ENCODE measurements around the gene DPP6. TPM values are rescaled to one million over a fixed set of nuclear protein-coding genes. Genes with fewer than 3 reads are reported as not detected.

DPP6 gene
- total and polyA plus RNA-seq, 2 experiments from 2014 or later, result not detected

DNA sequence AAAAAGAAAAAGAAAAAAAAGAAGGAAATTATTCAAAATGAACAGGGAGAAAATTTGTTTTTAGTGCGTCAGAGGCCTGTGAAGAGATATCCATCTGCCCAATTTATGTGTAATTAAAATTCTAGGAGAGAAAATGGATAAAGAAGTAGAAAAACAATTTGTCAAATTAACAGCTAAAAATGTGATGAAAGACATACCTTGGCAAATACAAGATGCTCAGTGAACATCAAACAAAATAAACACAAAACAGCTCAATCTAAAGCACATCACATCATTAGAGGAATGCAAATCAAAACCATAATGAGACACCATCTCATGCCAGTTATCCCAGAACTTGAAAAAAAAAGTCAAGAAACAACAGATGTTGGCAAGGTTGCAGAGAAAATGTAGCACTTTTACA lies 477.9 kb downstream of the DPP6 start:
- H3K9me3 Mint-ChIP-seq, result no peaks in the 10 kb centered on the region
- Histone ChIP-seq H3K79me2 (replicated peaks; ENCODE audit: insufficient read depth) (no peaks in the 10 kb centered on the region), H4K20me1 (replicated peaks; ENCODE audit: insufficient read depth) (no peaks in the 10 kb centered on the region), H3K4me2 (no peak overlapping the region), H3K36me3 (ENCODE audit: insufficient read depth) (peaks cover 22% of the 10 kb centered on the region), H2AFZ (no peak overlapping the region), H3F3A (replicated peaks; ENCODE audit: low read depth) (no peaks in the 10 kb centered on the region), H3K9me2 (ENCODE audit: insufficient read depth) (no peaks in the 10 kb centered on the region), H3K4me1 (ENCODE audit: insufficient read depth) (no peaks in the 10 kb centered on the region), H3K4me3 (no peak overlapping the region), H3K27ac (ENCODE audit: low read depth) (no peak overlapping the region), H3K27me3 (ENCODE audit: insufficient read depth) (no peaks in the 10 kb centered on the region)
- peaks cover 3% of the 10 kb centered on the region; the same call in 2 of the 3 replicates for H3K4me1 Mint-ChIP-seq
- H3K27ac Mint-ChIP-seq, result no peak overlapping the region
- ATAC-seq (no peak), DNase-seq (ENCODE audit: low spot score) (no peak)
- H3K27me3 Mint-ChIP-seq (ENCODE audit: insufficient read depth, low read depth, poor library complexity), result peaks cover 8% of the 10 kb centered on the region
- no peak for TF ChIP-seq EZH2 (IDR thresholded peaks at IDR 0.05; ENCODE audit: low read depth, unreplicated experiment)
- TF ChIP-seq, protein P1, sequence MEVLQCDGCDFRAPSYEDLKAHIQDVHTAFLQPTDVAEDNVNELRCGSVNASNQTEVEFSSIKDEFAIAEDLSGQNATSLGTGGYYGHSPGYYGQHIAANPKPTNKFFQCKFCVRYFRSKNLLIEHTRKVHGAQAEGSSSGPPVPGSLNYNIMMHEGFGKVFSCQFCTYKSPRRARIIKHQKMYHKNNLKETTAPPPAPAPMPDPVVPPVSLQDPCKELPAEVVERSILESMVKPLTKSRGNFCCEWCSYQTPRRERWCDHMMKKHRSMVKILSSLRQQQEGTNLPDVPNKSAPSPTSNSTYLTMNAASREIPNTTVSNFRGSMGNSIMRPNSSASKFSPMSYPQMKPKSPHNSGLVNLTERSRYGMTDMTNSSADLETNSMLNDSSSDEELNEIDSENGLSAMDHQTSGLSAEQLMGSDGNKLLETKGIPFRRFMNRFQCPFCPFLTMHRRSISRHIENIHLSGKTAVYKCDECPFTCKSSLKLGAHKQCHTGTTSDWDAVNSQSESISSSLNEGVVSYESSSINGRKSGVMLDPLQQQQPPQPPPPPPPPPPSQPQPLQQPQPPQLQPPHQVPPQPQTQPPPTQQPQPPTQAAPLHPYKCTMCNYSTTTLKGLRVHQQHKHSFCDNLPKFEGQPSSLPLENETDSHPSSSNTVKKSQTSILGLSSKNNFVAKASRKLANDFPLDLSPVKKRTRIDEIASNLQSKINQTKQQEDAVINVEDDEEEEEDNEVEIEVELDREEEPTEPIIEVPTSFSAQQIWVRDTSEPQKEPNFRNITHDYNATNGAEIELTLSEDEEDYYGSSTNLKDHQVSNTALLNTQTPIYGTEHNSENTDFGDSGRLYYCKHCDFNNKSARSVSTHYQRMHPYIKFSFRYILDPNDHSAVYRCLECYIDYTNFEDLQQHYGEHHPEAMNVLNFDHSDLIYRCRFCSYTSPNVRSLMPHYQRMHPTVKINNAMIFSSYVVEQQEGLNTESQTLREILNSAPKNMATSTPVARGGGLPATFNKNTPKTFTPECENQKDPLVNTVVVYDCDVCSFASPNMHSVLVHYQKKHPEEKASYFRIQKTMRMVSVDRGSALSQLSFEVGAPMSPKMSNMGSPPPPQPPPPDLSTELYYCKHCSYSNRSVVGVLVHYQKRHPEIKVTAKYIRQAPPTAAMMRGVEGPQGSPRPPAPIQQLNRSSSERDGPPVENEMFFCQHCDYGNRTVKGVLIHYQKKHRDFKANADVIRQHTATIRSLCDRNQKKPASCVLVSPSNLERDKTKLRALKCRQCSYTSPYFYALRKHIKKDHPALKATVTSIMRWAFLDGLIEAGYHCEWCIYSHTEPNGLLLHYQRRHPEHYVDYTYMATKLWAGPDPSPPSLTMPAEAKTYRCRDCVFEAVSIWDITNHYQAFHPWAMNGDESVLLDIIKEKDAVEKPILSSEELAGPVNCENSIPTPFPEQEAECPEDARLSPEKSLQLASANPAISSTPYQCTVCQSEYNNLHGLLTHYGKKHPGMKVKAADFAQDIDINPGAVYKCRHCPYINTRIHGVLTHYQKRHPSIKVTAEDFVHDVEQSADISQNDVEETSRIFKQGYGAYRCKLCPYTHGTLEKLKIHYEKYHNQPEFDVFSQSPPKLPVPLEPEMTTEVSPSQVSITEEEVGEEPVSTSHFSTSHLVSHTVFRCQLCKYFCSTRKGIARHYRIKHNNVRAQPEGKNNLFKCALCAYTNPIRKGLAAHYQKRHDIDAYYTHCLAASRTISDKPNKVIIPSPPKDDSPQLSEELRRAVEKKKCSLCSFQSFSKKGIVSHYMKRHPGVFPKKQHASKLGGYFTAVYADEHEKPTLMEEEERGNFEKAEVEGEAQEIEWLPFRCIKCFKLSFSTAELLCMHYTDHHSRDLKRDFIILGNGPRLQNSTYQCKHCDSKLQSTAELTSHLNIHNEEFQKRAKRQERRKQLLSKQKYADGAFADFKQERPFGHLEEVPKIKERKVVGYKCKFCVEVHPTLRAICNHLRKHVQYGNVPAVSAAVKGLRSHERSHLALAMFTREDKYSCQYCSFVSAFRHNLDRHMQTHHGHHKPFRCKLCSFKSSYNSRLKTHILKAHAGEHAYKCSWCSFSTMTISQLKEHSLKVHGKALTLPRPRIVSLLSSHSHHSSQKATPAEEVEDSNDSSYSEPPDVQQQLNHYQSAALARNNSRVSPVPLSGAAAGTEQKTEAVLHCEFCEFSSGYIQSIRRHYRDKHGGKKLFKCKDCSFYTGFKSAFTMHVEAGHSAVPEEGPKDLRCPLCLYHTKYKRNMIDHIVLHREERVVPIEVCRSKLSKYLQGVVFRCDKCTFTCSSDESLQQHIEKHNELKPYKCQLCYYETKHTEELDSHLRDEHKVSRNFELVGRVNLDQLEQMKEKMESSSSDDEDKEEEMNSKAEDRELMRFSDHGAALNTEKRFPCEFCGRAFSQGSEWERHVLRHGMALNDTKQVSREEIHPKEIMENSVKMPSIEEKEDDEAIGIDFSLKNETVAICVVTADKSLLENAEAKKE (CRISPR knock-in tag; IDR thresholded peaks at IDR 0.05), result no peak
- TF ChIP-seq, protein P2, sequence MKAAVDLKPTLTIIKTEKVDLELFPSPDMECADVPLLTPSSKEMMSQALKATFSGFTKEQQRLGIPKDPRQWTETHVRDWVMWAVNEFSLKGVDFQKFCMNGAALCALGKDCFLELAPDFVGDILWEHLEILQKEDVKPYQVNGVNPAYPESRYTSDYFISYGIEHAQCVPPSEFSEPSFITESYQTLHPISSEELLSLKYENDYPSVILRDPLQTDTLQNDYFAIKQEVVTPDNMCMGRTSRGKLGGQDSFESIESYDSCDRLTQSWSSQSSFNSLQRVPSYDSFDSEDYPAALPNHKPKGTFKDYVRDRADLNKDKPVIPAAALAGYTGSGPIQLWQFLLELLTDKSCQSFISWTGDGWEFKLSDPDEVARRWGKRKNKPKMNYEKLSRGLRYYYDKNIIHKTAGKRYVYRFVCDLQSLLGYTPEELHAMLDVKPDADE (IDR thresholded peaks at IDR 0.05), result no peak
- no peak for TF ChIP-seq NANOG (IDR thresholded peaks at IDR 0.05; ENCODE audit: borderline replicate concordance)
- TF ChIP-seq ZNF331 (CRISPR knock-in tag; IDR thresholded peaks at IDR 0.05; ENCODE audit: low read depth), result no peak
- TF ChIP-seq EZH2phosphoT487 (IDR thresholded peaks at IDR 0.05; ENCODE audit: unreplicated experiment), result no peak
- TF ChIP-seq CREB1 (CRISPR knock-in tag; IDR thresholded peaks at IDR 0.05; ENCODE audit: low read depth), result no peak
- no peak for TF ChIP-seq ZNF114 (CRISPR knock-in tag; IDR thresholded peaks at IDR 0.05)
- TF ChIP-seq, protein P3, sequence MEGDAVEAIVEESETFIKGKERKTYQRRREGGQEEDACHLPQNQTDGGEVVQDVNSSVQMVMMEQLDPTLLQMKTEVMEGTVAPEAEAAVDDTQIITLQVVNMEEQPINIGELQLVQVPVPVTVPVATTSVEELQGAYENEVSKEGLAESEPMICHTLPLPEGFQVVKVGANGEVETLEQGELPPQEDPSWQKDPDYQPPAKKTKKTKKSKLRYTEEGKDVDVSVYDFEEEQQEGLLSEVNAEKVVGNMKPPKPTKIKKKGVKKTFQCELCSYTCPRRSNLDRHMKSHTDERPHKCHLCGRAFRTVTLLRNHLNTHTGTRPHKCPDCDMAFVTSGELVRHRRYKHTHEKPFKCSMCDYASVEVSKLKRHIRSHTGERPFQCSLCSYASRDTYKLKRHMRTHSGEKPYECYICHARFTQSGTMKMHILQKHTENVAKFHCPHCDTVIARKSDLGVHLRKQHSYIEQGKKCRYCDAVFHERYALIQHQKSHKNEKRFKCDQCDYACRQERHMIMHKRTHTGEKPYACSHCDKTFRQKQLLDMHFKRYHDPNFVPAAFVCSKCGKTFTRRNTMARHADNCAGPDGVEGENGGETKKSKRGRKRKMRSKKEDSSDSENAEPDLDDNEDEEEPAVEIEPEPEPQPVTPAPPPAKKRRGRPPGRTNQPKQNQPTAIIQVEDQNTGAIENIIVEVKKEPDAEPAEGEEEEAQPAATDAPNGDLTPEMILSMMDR (conservative IDR thresholded peaks at IDR 0.05; ENCODE audit: low read depth in 2 of 2), result no peak
- no peak for TF ChIP-seq STAT1 (IDR thresholded peaks at IDR 0.05; ENCODE audit: unreplicated experiment)
- TF ChIP-seq, protein P4, sequence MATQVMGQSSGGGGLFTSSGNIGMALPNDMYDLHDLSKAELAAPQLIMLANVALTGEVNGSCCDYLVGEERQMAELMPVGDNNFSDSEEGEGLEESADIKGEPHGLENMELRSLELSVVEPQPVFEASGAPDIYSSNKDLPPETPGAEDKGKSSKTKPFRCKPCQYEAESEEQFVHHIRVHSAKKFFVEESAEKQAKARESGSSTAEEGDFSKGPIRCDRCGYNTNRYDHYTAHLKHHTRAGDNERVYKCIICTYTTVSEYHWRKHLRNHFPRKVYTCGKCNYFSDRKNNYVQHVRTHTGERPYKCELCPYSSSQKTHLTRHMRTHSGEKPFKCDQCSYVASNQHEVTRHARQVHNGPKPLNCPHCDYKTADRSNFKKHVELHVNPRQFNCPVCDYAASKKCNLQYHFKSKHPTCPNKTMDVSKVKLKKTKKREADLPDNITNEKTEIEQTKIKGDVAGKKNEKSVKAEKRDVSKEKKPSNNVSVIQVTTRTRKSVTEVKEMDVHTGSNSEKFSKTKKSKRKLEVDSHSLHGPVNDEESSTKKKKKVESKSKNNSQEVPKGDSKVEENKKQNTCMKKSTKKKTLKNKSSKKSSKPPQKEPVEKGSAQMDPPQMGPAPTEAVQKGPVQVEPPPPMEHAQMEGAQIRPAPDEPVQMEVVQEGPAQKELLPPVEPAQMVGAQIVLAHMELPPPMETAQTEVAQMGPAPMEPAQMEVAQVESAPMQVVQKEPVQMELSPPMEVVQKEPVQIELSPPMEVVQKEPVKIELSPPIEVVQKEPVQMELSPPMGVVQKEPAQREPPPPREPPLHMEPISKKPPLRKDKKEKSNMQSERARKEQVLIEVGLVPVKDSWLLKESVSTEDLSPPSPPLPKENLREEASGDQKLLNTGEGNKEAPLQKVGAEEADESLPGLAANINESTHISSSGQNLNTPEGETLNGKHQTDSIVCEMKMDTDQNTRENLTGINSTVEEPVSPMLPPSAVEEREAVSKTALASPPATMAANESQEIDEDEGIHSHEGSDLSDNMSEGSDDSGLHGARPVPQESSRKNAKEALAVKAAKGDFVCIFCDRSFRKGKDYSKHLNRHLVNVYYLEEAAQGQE (IDR thresholded peaks at IDR 0.05; ENCODE audit: unreplicated experiment), result no peak
- TF ChIP-seq JUNB (IDR thresholded peaks at IDR 0.05; ENCODE audit: unreplicated experiment), result no peak
- no peak for TF ChIP-seq POLR2AphosphoS5 (IDR thresholded peaks at IDR 0.05; ENCODE audit: low read depth)
- no peak overlapping the region for H3K4me3 Mint-ChIP-seq
- no peaks in the 10 kb centered on the region for H3K36me3 Mint-ChIP-seq (ENCODE audit: low read depth)
